Activated CD8-positive, alpha-beta T cell treated with anti-CD3 and anti-CD28 coated beads, Interleukin-2, amount 10 ng/mL, durations not matched to agents 7 days and 5 days (primary cell): ENCODE measurements around the gene UBE4B. TPM values are rescaled to one million over a fixed set of nuclear protein-coding genes. Genes with fewer than 3 reads are reported as not detected.
"Not testable (repeated sequence)": the region's sequence is repeated elsewhere in the genome, so short reads cannot be mapped to it uniquely, and the experiment has no call there.

Source experiments
- ATAC-seq: fragments of 150-1000 bp; cut with Tn5 transposase; one replicate; pipeline ENCODE4 v1.10.0; 2021; ENCODE audit warnings: moderate library complexity
- CTCF ChIA-PET: fragments of 350-600 bp; sonication (Branson Sonifier 250); formaldehyde crosslinking; loops from one replicate; lab custom pipeline; 2021; ENCODE audit warnings: antibody characterized with exemption; lab: Charles Lee
- POLR2A ChIA-PET: fragments of 350-600 bp; sonication (Branson Sonifier 250); formaldehyde crosslinking; loops from one replicate; lab custom pipeline; 2021; ENCODE audit warnings: antibody characterized with exemption; lab: Charles Lee
- DNase-seq: peaks from one replicate; pipeline ENCODE4 v3.0.0-alpha.2; 2020
- H3K27ac Mint-ChIP-seq: one replicate; pipeline ENCODE4 v1.8.0; 2021; ENCODE audit warnings: mild to moderate bottlenecking, mixed read lengths
- H3K27me3 Mint-ChIP-seq: one replicate; pipeline ENCODE4 v1.8.0; 2021; ENCODE audit warnings: low read depth, mixed read lengths
- H3K36me3 Mint-ChIP-seq: one replicate; pipeline ENCODE4 v1.8.0; 2021; ENCODE audit warnings: low read depth, mixed read lengths
- H3K4me1 Mint-ChIP-seq: one replicate; pipeline ENCODE4 v1.8.0; 2021; ENCODE audit warnings: low read depth, mixed read lengths
- H3K4me3 Mint-ChIP-seq: one replicate; pipeline ENCODE4 v1.8.0; 2021; ENCODE audit warnings: mild to moderate bottlenecking, mixed read lengths
- H3K9me3 Mint-ChIP-seq: one replicate; pipeline ENCODE4 v1.8.0; 2022; ENCODE audit warnings: mixed read lengths; ENCODE audit not compliant: insufficient read depth
- total RNA-seq, 2 experiments: library from RNA; stranded (reverse); gene quantifications; one replicate each; pipeline ENCODE4 v1.2.3, GENCODE V29; 2021

UBE4B gene
- total RNA-seq, 2 experiments from 2014 or later: 30.7 to 32.0 TPM

DNA sequence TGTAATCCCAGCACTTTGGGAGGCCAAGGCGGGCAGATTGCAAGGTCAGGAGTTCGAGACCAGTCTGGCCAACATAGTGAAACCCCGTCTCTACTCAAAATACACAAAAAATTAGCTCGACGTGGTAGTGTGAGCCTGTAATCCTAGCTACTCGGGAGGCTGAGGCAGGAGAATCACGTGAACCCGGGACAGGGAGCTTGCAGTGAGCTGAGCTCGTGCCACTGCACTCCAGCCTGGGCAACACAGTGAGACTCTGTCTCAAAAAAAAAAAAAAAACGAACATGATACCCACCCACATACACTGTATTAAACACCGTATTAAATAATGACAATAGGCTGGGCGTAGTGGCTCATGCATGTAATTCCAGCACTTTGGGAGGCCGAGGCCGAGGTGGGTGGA, 172.4 kb downstream of the UBE4B start:
- POLR2A ChIA-PET: interaction anchor here (0.6 kb wide), 1 partner anchor 178 kb away, joined by 3 read pairs; no protein-coding TSS in a partner anchor
- H3K27me3 Mint-ChIP-seq: peaks cover 16% of the 10 kb centered on the region
- CTCF ChIA-PET: not testable (repeated sequence)

DNA sequence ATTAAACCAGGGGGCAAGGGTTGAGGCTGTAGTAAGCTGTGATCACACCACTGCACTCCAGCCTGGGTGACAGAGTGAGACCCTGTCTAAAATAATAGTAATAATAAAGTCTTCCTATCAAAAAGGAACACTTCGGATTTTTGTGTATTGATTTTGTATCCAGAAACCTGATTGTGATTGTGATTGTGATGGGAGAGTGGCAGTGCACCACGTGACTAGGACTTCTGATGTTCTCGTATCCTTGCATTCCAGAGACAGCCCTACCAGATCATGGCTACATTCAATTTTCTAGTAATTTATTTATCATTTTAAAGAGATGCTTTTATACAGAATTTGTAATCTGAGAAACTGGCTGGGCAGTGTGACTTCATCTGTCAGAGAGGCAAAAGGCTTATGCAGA, 175.1 kb downstream of the UBE4B start:
- no peaks in the 10 kb centered on the region for H3K36me3 Mint-ChIP-seq
- ATAC-seq (no peak), DNase-seq (no peak)
- ChIA-PET POLR2A (no interaction called here), CTCF (interaction anchor here (0.7 to 3.9 kb wide), 5 partner anchors 20 to 287 kb away, joined by 3 to 63 read pairs (median 20); partner anchors contain the start of gene CENPS)
- no peak overlapping the region for H3K27ac Mint-ChIP-seq
- no peak overlapping the region for H3K4me3 Mint-ChIP-seq
- H3K4me1 Mint-ChIP-seq: peaks cover 21% of the 10 kb centered on the region
- peaks cover 19% of the 10 kb centered on the region for H3K27me3 Mint-ChIP-seq
- no peaks in the 10 kb centered on the region for H3K9me3 Mint-ChIP-seq

More for the DNA sequence above, 172.4 kb downstream of the UBE4B start:
- not testable (repeated sequence) for H3K36me3 Mint-ChIP-seq, DNase-seq, H3K4me1 Mint-ChIP-seq, ATAC-seq, H3K4me3 Mint-ChIP-seq, H3K27ac Mint-ChIP-seq, H3K9me3 Mint-ChIP-seq

DNA sequence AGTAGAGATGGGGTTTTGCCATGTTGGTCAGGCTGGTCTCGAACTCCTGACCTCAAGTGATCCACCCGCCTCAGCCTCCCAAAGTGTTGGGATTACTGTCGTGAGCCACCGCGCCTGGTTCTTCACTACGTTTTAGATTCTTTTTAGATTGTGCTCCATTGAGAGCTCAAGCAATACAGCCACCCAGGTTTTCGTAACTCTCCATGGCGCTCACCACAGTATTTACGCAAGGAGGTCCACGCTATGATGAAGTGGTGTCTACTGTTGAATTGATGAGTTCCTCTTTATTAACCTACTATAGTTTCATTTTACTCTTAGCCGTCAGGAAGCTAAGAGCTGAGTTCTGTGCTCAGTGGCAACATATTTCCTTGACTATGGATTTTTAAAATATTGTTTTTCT, 175.8 kb downstream of the UBE4B start:
- ChIA-PET CTCF (interaction anchor here (1.3 to 3.9 kb wide), 20 partner anchors 11 to 286 kb away, joined by 3 to 63 read pairs (median 10); partner anchors contain the start of genes CENPS and CORT), POLR2A (interaction anchor here (0.5 kb wide), 1 partner anchor 26 kb away, joined by 3 read pairs; no protein-coding TSS in a partner anchor)
- H3K9me3 Mint-ChIP-seq: no peaks in the 10 kb centered on the region
- peaks cover 19% of the 10 kb centered on the region for H3K27me3 Mint-ChIP-seq
- ATAC-seq (no peak), DNase-seq (no peak)
- peaks cover 25% of the 10 kb centered on the region for H3K4me1 Mint-ChIP-seq
- H3K27ac Mint-ChIP-seq: no peak overlapping the region
- H3K4me3 Mint-ChIP-seq: peak overlapping the region; percentile 8
- H3K36me3 Mint-ChIP-seq: no peaks in the 10 kb centered on the region

DNA sequence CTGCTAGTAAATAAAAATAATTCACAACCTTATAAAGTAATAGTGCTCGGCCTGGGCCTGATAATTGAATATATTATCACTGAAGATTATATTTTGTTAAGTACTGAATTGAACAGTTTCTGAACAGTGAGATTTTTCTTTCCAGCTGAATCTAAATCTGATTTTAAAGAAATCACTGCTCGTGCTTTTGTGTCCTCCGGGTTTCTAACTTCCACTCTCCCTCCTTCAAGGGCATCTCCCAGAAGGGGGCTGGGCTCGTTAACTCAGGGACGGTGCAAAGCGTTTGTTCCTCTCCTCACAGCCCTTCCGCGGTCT, 176.8 kb downstream of the UBE4B start:
- CTCF ChIA-PET: interaction anchor here (0.6 to 3.9 kb wide), 47 partner anchors 8 to 285 kb away, joined by 3 to 63 read pairs (median 6); partner anchors contain the start of genes CENPS, CORT, DFFA and LZIC
- POLR2A ChIA-PET: interaction anchor here (1.3 kb wide), 2 partner anchors 189 to 221 kb away, joined by 3 to 4 read pairs; partner anchors contain the start of gene PGD
- H3K4me3 Mint-ChIP-seq: peak overlapping the region; percentile 87
- H3K27ac Mint-ChIP-seq: peak overlapping the region; percentile 74
- ATAC-seq: no peak
- H3K27me3 Mint-ChIP-seq: peaks cover 17% of the 10 kb centered on the region
- no peak for DNase-seq
- H3K9me3 Mint-ChIP-seq: no peaks in the 10 kb centered on the region
- H3K4me1 Mint-ChIP-seq: peaks cover 27% of the 10 kb centered on the region
- H3K36me3 Mint-ChIP-seq: no peaks in the 10 kb centered on the region

DNA sequence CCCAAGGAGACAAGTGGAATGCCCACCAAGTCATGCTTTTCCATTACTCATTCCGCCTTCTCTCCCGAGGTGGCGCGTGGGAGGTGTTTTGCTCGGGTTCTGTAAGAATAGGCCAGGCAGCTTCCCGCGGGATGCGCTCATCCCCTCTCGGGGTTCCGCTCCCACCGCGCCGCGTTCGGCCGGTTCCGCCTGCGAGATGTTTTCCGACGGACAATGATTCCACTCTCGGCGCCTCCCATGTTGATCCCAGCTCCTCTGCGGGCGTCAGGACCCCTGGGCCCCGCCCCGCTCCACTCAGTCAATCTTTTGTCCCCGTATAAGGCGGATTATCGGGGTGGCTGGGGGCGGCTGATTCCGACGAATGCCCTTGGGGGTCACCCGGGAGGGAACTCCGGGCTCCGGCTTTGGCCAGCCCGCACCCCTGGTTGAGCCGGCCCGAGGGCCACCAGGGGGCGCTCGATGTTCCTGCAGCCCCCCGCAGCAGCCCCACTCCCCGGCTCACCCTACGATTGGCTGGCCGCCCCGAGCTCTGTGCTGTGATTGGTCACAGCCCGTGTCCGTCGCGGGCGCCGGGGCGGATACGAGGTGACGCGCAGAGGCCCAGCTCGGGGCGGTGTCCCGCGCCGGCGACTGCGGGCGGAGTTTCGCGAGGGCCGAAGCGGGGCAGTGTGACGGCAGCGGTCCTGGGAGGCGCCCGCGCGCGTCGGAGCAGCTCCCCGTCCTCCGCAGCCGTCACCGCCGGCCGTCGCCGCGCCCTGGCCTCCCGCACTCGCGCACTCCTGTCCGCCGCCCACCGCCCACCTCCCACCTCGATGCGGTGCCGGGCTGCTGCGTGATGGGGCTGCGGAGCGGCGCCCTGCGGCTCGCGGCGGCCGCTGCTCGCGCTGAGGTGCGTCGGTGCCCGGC, 177.4 kb downstream of the UBE4B start, which contains the start of gene KIF1B:
Gene KIF1B, plus strand, starts transcription at position 666 of the 906 bp plus-strand sequence. CDS start 21,759 bp downstream, outside the sequence.
- Mint-ChIP-seq H3K27ac (peak within 1 kb of the TSS; percentile 74), H3K36me3 (no peaks in the 10 kb centered on the region), H3K4me1 (peaks cover 27% of the 10 kb centered on the region), H3K9me3 (no peaks in the 10 kb centered on the region), H3K4me3 (peak within 1 kb of the TSS; percentile 87), H3K27me3 (peaks cover 17% of the 10 kb centered on the region)
- ChIA-PET CTCF (interaction anchor here (0.6 to 3.9 kb wide), 61 partner anchors 9 to 294 kb away, joined by 3 to 63 read pairs (median 5); partner anchors contain the start of genes CENPS, DFFA, LZIC and NMNAT1), POLR2A (interaction anchor here (1.3 kb wide), 2 partner anchors 189 to 221 kb away, joined by 3 to 4 read pairs; partner anchors contain the start of gene PGD)
- DNase-seq (peak; percentile 96), ATAC-seq (peak; percentile 99)

DNA sequence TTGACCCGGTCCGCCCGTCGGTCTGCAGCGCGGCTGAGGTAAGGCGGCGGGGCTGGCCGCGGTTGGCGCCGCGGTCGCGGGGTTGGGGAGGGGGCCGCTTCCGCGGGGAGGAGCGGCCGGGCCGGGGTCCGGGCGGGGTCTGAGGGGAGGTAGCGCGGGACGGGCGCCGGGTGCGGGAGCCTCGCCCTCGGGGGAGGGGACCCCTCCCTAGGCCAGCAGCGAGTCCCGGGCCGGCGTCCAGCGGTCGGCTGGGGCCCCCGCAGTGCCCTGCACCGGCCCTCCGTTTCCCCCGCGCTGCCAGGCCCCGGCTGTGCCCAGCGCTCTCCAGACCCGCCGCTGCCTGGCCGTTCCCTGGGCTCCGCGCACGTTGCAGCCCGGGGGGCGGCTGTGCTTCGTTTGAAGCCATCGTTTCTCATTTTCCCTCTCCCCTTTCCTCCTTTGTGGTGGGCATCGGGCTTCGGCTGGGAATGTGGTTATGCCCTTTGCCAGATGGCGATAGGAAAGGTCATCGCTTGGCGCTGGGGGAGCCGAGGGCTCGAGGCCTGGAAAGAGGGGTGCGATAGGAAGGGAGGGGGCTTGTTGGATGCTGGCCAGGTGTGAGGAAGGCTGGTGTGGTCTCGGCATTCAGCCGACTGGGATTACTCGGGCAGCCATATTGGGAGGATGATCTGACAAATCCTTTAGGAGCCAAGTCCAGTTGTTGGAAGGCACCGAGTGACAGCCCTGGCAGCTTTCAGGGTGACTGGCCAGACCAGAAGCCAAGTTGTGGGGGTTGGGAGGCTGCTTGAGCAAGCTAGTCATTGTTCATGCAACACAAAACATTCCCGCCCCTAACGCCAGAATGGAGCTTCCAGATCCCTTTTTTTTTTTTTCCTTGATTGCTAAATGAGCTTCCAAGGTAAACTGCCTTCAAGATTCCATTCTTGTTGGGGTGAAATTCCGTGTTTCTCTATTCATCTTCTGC, 178.4 kb downstream of the UBE4B start:
- peak overlapping the region; percentile 69 for H3K27ac Mint-ChIP-seq
- H3K9me3 Mint-ChIP-seq: no peaks in the 10 kb centered on the region
- H3K27me3 Mint-ChIP-seq: peaks cover 17% of the 10 kb centered on the region
- peaks cover 34% of the 10 kb centered on the region for H3K4me1 Mint-ChIP-seq
- CTCF ChIA-PET: interaction anchor here (0.6 to 3.9 kb wide), 47 partner anchors 9 to 293 kb away, joined by 3 to 63 read pairs (median 5); partner anchors contain the start of genes CENPS, DFFA and PGD
- POLR2A ChIA-PET: interaction anchor here (1.3 kb wide), 2 partner anchors 188 to 220 kb away, joined by 3 to 4 read pairs; partner anchors contain the start of gene PGD
- H3K36me3 Mint-ChIP-seq: no peaks in the 10 kb centered on the region
- H3K4me3 Mint-ChIP-seq: peak overlapping the region; percentile 69
- ATAC-seq: peak; percentile 6
- no peak for DNase-seq

DNA sequence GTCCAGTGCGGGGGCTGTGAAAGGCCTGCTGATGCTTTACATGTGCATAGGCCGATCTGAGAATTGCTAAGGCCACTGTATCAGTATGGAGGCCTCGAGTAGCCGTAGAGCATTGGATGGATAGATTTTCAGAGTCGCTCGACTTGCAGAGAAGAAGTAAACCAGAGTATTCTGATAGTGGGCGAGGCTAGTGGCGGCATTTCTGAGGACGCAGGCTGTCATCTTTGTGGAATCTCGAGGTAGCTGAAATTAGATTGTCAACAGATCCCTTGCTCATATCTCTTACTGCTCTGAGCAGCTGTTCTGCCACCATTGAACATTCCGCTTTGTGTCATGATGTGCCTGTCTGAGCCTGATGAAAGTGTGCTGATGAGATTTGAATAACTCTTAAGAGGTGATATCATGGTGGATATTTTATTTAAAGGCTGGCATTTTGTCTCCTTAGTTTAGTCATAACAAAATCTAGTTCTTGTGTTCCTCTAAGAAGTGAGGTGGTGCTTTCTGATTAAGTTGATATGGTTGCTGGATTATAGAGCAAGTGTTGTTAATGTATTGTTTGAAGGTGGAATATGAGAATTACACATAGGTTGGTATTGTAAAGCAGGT, 179.2 kb downstream of the UBE4B start:
- POLR2A ChIA-PET: no interaction called here
- no peak for ATAC-seq
- CTCF ChIA-PET: interaction anchor here (0.9 to 2.6 kb wide), 3 partner anchors 42 to 262 kb away, joined by 3 to 8 read pairs (median 5); no protein-coding TSS in a partner anchor
- H3K9me3 Mint-ChIP-seq: no peaks in the 10 kb centered on the region
- peak overlapping the region; percentile 69 for H3K27ac Mint-ChIP-seq
- H3K36me3 Mint-ChIP-seq: no peaks in the 10 kb centered on the region
- DNase-seq: no peak
- peaks cover 41% of the 10 kb centered on the region for H3K4me1 Mint-ChIP-seq
- H3K4me3 Mint-ChIP-seq: peak overlapping the region; percentile 69
- H3K27me3 Mint-ChIP-seq: peaks cover 17% of the 10 kb centered on the region

DNA sequence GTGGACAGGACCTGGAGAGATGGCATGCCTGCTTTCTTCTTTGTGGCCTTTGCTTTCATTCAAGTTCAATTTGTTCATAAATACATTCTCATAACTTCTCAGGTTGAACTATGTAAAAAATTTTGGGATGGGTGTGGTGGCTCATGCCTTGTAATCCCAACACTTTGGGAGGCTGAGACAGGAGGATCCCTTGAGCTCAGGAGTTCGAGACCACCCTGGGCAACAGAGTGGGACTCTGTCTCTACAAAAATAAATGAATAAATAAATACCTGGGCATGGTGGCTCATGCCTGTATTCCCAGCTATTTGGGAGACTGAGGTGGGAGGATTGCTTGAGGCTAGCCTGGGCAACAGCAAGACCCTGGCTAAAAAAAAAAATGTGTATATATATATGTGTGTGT, 179.7 kb downstream of the UBE4B start:
- CTCF ChIA-PET: interaction anchor here (0.8 to 2.6 kb wide), 3 partner anchors 125 to 262 kb away, joined by 3 to 8 read pairs (median 5); partner anchors contain the start of gene CENPS
- POLR2A ChIA-PET: no interaction called here
- H3K27ac Mint-ChIP-seq: no peak overlapping the region
- peak overlapping the region; percentile 69 for H3K4me3 Mint-ChIP-seq
- H3K36me3 Mint-ChIP-seq: no peaks in the 10 kb centered on the region
- no peak for DNase-seq
- no peaks in the 10 kb centered on the region for H3K9me3 Mint-ChIP-seq
- peaks cover 41% of the 10 kb centered on the region for H3K4me1 Mint-ChIP-seq
- no peak for ATAC-seq
- H3K27me3 Mint-ChIP-seq: peaks cover 17% of the 10 kb centered on the region

DNA sequence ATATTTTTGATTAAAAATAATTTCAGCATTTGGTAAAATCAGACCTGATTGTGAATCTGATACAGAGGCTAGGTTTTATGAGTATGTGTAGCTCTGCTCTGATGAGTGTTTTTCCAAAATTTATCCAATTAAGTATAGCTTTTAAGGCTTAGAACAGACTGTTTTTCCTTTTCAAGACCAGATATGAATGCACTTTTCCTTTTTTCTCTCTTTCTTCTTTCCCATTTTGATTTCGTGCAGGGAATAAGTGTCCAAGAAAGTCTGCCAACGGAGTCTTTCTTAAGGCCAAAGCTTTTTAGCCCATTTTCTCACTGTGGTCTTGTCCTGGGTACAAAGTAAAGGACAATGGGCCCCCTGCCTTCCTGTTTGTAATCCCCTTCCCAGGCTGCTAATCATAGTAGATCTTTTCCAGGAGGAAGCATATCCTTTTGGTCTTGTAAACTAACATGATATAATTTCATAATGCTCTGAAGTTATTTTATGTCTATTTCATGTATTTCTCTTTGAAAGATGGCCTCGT, 180.5 kb downstream of the UBE4B start:
- peaks cover 17% of the 10 kb centered on the region for H3K27me3 Mint-ChIP-seq
- CTCF ChIA-PET: interaction anchor here (0.8 to 2.6 kb wide), 4 partner anchors 11 to 263 kb away, joined by 3 to 8 read pairs (median 4); partner anchors contain the start of gene CENPS
- H3K4me1 Mint-ChIP-seq: peaks cover 49% of the 10 kb centered on the region
- H3K27ac Mint-ChIP-seq: no peak overlapping the region
- no peak for ATAC-seq
- H3K4me3 Mint-ChIP-seq: no peak overlapping the region
- H3K36me3 Mint-ChIP-seq: no peaks in the 10 kb centered on the region
- H3K9me3 Mint-ChIP-seq: no peaks in the 10 kb centered on the region
- POLR2A ChIA-PET: no interaction called here
- DNase-seq: no peak

DNA sequence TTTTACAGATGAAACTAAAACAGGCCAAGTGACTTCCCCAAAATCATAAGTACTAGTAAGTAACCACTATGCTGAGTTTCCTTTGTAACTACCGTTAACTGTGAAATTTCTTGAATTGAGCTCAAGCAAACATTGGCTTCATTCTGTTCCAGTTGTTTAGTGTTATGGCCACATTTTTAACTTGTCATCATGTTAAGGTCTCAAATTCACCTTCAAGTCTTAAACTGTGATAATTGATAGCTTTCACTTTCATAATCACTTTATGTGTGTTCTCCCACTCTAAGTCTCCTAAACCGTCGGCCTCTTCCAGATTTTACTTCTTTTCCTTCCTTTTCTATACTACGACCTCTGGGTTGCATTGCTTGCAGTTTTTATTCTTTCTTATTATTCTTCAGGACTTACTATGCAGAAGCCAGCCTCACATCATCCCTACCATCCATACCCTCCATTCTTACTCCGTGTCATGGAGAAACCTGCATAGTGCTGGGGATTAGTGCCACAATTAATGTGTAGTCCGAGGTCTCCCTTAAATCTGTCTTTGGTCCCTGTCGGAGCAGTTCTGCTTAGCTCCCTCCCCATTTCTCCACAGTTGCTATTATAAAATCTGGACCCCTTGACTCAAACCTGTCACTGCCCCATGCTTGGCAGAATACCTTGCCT, 183.5 kb downstream of the UBE4B start:
- ATAC-seq (peak; percentile 54), DNase-seq (no peak)
- ChIA-PET POLR2A (no interaction called here), CTCF (interaction anchor here (0.7 to 1.9 kb wide), 8 partner anchors 11 to 279 kb away, joined by 3 to 6 read pairs (median 4); partner anchors contain the start of genes CENPS and PGD)
- Mint-ChIP-seq H3K36me3 (no peaks in the 10 kb centered on the region), H3K4me1 (peaks cover 38% of the 10 kb centered on the region), H3K27me3 (peaks cover 7% of the 10 kb centered on the region), H3K4me3 (peak overlapping the region; percentile 39), H3K27ac (no peak overlapping the region), H3K9me3 (no peaks in the 10 kb centered on the region)
